Activated CD8-positive, alpha-beta memory T cell treated with anti-CD3 and anti-CD28 coated beads, Interleukin-2, amount 10 ng/mL, durations not matched to agents 7 days and 5 days (primary cell): ENCODE data around the gene APLF. TPM values are rescaled to one million over a fixed set of nuclear protein-coding genes. Genes with fewer than 3 reads are reported as not detected.
"Not testable (repeated sequence)": the region's sequence is repeated elsewhere in the genome, so short reads cannot be mapped to it uniquely, and the experiment has no call there.

Experiments
- ATAC-seq: fragments of 150-1000 bp; cut with Tn5 transposase; one replicate; pipeline ENCODE4 v1.10.0; 2021; ENCODE audit warnings: moderate library complexity
- CTCF ChIA-PET: fragments of 350-600 bp; sonication (Branson Sonifier 250); formaldehyde crosslinking; loops from one replicate; lab custom pipeline; 2021; ENCODE audit warnings: antibody characterized with exemption; lab: Charles Lee
- DNase-seq: peaks from one replicate; pipeline ENCODE4 v3.0.0-alpha.2; 2020
- H3K27ac Mint-ChIP-seq: one replicate; pipeline ENCODE4 v1.8.0; 2021; ENCODE audit warnings: mild to moderate bottlenecking, mixed read lengths
- H3K27me3 Mint-ChIP-seq: one replicate; pipeline ENCODE4 v1.8.0; 2021; ENCODE audit warnings: mixed read lengths
- H3K36me3 Mint-ChIP-seq: one replicate; pipeline ENCODE4 v1.8.0; 2021; ENCODE audit warnings: mild to moderate bottlenecking, mixed read lengths
- H3K4me1 Mint-ChIP-seq: one replicate; pipeline ENCODE4 v1.8.0; 2021; ENCODE audit warnings: mixed read lengths
- H3K4me3 Mint-ChIP-seq: one replicate; pipeline ENCODE4 v1.8.0; 2021; ENCODE audit warnings: mild to moderate bottlenecking, moderate library complexity, mixed read lengths
- H3K9me3 Mint-ChIP-seq: one replicate; pipeline ENCODE4 v1.8.0; 2022; ENCODE audit warnings: low read depth, mixed read lengths
- total RNA-seq, 2 experiments: library from RNA; stranded (reverse); gene quantifications; one replicate each; pipeline ENCODE4 v1.2.3, GENCODE V29; 2021

Gene APLF
- total RNA-seq, 2 experiments from 2014 or later = 3.0 to 3.3 TPM

DNA sequence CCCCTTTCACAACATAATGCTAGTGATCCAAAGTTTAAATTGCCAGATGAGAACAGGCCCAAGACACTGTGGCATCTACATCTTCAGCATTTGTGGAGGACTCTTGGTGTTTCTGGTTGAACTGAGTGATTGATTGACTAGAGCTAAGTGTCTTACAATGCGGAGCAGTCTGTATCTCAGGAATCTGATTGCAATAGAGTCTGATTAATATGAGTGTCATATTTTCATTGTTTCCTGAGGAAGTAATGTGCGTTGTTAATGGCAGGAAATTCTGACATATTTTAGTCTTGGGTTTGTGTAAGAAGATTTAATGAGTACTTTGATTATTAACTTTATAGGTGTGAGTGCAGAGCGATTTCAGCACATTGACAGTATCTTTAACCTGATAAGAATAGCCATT lies 94.0 kb downstream of the APLF start:
- Mint-ChIP-seq H3K9me3 (no peaks in the 10 kb centered on the region), H3K4me3 (no peak overlapping the region), H3K27ac (no peak overlapping the region), H3K4me1 (peaks cover 11% of the 10 kb centered on the region), H3K27me3 (no peaks in the 10 kb centered on the region), H3K36me3 (no peaks in the 10 kb centered on the region)
- no peak for ATAC-seq
- no peak for DNase-seq
- CTCF ChIA-PET = no interaction called here

GRCh38 chr2:68562934-68563333 lies 95.5 kb downstream of the APLF start:
- no peak overlapping the region for H3K27ac Mint-ChIP-seq
- DNase-seq = no peak
- H3K36me3 Mint-ChIP-seq = no peaks in the 10 kb centered on the region
- no peaks in the 10 kb centered on the region for H3K9me3 Mint-ChIP-seq
- no peak for ATAC-seq
- peaks cover 11% of the 10 kb centered on the region for H3K4me1 Mint-ChIP-seq
- H3K27me3 Mint-ChIP-seq = no peaks in the 10 kb centered on the region
- CTCF ChIA-PET = interaction anchor here (0.7 to 1.1 kb wide), 2 partner anchors 32 to 381 kb away, joined by 3 read pairs; no protein-coding TSS in a partner anchor
- H3K4me3 Mint-ChIP-seq = no peak overlapping the region

- no peak for DNase-seq
- Mint-ChIP-seq H3K4me3 (no peak overlapping the region), H3K27ac (no peak overlapping the region), H3K27me3 (no peaks in the 10 kb centered on the region), H3K36me3 (no peaks in the 10 kb centered on the region), H3K9me3 (no peaks in the 10 kb centered on the region), H3K4me1 (peaks cover 5% of the 10 kb centered on the region)
- ATAC-seq = no peak
- CTCF ChIA-PET = no interaction called here
Observed at GRCh38 chr2:68564426-68564825, 97.0 kb downstream of the APLF start.

- ATAC-seq (no peak), DNase-seq (no peak)
- Mint-ChIP-seq H3K36me3 (peaks cover 1% of the 10 kb centered on the region), H3K9me3 (no peaks in the 10 kb centered on the region), H3K4me1 (no peaks in the 10 kb centered on the region), H3K27ac (no peak overlapping the region), H3K27me3 (no peaks in the 10 kb centered on the region), H3K4me3 (no peak overlapping the region)
- CTCF ChIA-PET = no interaction called here
Observed at GRCh38 chr2:68565273-68565672, 97.9 kb downstream of the APLF start.

- DNase-seq (no peak), ATAC-seq (no peak)
- Mint-ChIP-seq H3K4me3 (no peak overlapping the region), H3K27ac (no peak overlapping the region), H3K27me3 (no peaks in the 10 kb centered on the region), H3K4me1 (no peaks in the 10 kb centered on the region), H3K36me3 (peaks cover 3% of the 10 kb centered on the region), H3K9me3 (no peaks in the 10 kb centered on the region)
- CTCF ChIA-PET = no interaction called here
Observed at GRCh38 chr2:68565858-68566257, 98.5 kb downstream of the APLF start.

DNA sequence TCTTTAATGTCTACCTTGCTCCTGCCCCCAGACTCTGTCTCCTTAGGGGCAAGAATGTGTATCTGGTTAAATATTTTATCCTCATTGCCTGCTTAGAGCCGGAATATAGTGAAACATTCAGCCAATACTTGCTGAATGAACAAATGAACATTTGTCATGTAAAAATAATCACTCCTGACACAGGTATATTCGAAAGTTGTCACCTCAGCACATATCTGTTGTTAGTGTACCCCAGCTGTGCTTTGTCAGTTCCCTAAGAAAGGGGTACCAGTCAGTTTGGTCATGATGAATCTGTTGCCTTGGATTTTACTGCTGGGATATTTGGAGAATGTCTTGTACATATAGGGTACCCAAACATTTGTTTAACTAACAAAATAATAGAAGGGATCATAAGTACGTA lies 99.0 kb downstream of the APLF start:
- Mint-ChIP-seq H3K9me3 (no peaks in the 10 kb centered on the region), H3K4me1 (no peaks in the 10 kb centered on the region), H3K36me3 (peaks cover 3% of the 10 kb centered on the region), H3K4me3 (no peak overlapping the region), H3K27me3 (no peaks in the 10 kb centered on the region), H3K27ac (no peak overlapping the region)
- DNase-seq (no peak), ATAC-seq (no peak)
- CTCF ChIA-PET = no interaction called here

- Mint-ChIP-seq H3K4me1 (no peaks in the 10 kb centered on the region), H3K36me3 (peaks cover 4% of the 10 kb centered on the region), H3K27me3 (no peaks in the 10 kb centered on the region), H3K9me3 (no peaks in the 10 kb centered on the region), H3K27ac (no peak overlapping the region), H3K4me3 (no peak overlapping the region)
- no peak for DNase-seq
- CTCF ChIA-PET = no interaction called here
- no peak for ATAC-seq
Observed at GRCh38 chr2:68568116-68568515, 100.7 kb downstream of the APLF start.

DNA sequence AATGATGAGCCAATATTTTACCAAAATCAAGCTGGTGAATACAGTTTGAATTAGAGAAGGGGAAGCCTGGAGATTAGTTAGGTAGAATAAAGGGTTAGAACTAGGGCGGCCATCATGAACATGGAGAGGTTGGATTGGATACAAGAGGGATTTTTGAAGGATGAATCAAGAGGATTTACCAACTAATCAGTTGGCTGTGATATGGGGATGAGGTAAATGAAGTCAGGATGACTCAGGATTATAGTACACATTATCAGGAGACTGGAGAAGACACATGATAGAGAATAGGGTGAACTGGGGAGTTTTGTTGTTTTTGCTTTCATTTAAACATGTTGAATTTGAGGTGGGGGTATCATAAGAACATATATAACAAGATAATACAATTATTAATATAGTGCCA lies 102.2 kb downstream of the APLF start:
- Mint-ChIP-seq H3K9me3 (no peaks in the 10 kb centered on the region), H3K27ac (no peak overlapping the region), H3K36me3 (peaks cover 4% of the 10 kb centered on the region), H3K4me1 (no peaks in the 10 kb centered on the region), H3K27me3 (no peaks in the 10 kb centered on the region), H3K4me3 (no peak overlapping the region)
- ATAC-seq (no peak), DNase-seq (no peak)
- CTCF ChIA-PET = no interaction called here

- CTCF ChIA-PET, DNase-seq, H3K27me3 Mint-ChIP-seq, H3K36me3 Mint-ChIP-seq, H3K27ac Mint-ChIP-seq, ATAC-seq, H3K9me3 Mint-ChIP-seq, H3K4me1 Mint-ChIP-seq, H3K4me3 Mint-ChIP-seq: not testable (repeated sequence)
Observed at GRCh38 chr2:68570434-68570833, 103.0 kb downstream of the APLF start.

GRCh38 chr2:68574202-68574791 lies 106.9 kb downstream of the APLF start:
- no peak for ATAC-seq
- Mint-ChIP-seq H3K9me3 (no peaks in the 10 kb centered on the region), H3K27ac (no peak overlapping the region), H3K36me3 (peaks cover 7% of the 10 kb centered on the region), H3K4me3 (no peak overlapping the region), H3K27me3 (no peaks in the 10 kb centered on the region), H3K4me1 (no peaks in the 10 kb centered on the region)
- CTCF ChIA-PET = no interaction called here
- DNase-seq = no peak

DNA sequence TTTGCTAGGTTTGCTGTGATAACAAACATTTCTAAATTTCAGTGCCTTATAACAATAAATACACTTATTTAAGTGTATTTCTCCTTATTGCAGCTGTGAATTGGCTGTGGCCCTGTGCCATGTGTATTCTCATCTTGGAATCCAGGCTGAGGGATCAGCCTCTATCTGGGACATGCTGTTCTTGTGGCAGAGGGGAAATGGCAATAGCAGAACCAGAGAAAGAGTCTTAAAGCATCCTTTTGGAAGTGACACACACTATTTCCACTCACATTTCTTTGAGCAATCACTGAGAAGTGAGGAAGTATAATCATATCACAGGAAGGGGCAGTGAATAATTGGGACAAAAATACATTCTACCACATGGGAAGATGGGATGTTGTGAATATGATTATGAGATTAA lies 109.8 kb downstream of the APLF start:
- Mint-ChIP-seq H3K36me3 (peaks cover 7% of the 10 kb centered on the region), H3K4me1 (no peaks in the 10 kb centered on the region), H3K27ac (no peak overlapping the region), H3K9me3 (no peaks in the 10 kb centered on the region), H3K27me3 (no peaks in the 10 kb centered on the region), H3K4me3 (no peak overlapping the region)
- CTCF ChIA-PET = interaction anchor here (3.7 kb wide), 1 partner anchor 18 kb away, joined by 19 read pairs; no protein-coding TSS in a partner anchor
- ATAC-seq (no peak), DNase-seq (no peak)

DNA sequence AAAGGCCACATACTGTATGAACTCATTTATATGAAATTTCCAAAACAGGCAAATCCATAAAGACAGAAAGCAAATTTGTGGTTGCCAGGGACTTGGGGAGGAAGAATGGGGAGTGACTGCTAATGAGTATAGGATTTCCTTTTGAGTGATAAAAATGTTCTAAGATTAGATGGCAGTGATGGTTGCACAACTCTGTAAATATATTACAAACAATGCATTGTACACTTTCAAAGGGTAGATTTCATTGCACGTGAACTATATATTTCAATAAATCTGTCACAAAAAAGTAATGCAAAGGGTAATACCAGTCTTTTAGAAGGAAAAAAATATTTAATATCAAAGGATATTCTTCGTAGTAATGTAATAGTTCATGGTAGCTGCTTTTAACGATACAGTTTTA lies 112.3 kb downstream of the APLF start:
- H3K4me3 Mint-ChIP-seq = no peak overlapping the region
- DNase-seq (no peak), ATAC-seq (no peak)
- CTCF ChIA-PET = interaction anchor here (0.9 to 1.3 kb wide), 2 partner anchors 16 to 92 kb away, joined by 3 to 5 read pairs; no protein-coding TSS in a partner anchor
- H3K27me3 Mint-ChIP-seq = no peaks in the 10 kb centered on the region
- H3K9me3 Mint-ChIP-seq = no peaks in the 10 kb centered on the region
- H3K36me3 Mint-ChIP-seq = peaks cover 7% of the 10 kb centered on the region
- no peaks in the 10 kb centered on the region for H3K4me1 Mint-ChIP-seq
- H3K27ac Mint-ChIP-seq = no peak overlapping the region

GRCh38 chr2:68588589-68588988 lies 121.2 kb downstream of the APLF start:
- H3K36me3 Mint-ChIP-seq = no peaks in the 10 kb centered on the region
- no peaks in the 10 kb centered on the region for H3K4me1 Mint-ChIP-seq
- no peaks in the 10 kb centered on the region for H3K9me3 Mint-ChIP-seq
- no peaks in the 10 kb centered on the region for H3K27me3 Mint-ChIP-seq
- no peak overlapping the region for H3K27ac Mint-ChIP-seq
- ATAC-seq = no peak
- no peak for DNase-seq
- H3K4me3 Mint-ChIP-seq = no peak overlapping the region
- CTCF ChIA-PET = interaction anchor here (0.6 to 1.4 kb wide), 3 partner anchors 46 to 355 kb away, joined by 3 to 6 read pairs (median 4); no protein-coding TSS in a partner anchor

GRCh38 chr2:68589963-68590362 lies 122.6 kb downstream of the APLF start:
- H3K27me3 Mint-ChIP-seq = no peaks in the 10 kb centered on the region
- DNase-seq = no peak
- H3K4me1 Mint-ChIP-seq = peaks cover 7% of the 10 kb centered on the region
- no peaks in the 10 kb centered on the region for H3K9me3 Mint-ChIP-seq
- CTCF ChIA-PET = interaction anchor here (1.8 kb wide), 1 partner anchor 126 kb away, joined by 5 read pairs; no protein-coding TSS in a partner anchor
- no peak for ATAC-seq
- no peak overlapping the region for H3K27ac Mint-ChIP-seq
- H3K4me3 Mint-ChIP-seq = no peak overlapping the region
- no peaks in the 10 kb centered on the region for H3K36me3 Mint-ChIP-seq
